VCaP (cell line): Measurements from ENCODE around the gene FAM83F.

Experiments used
- H3K27ac ChIP-seq: fragments of 450-650 bp; 2 replicates; pipeline ENCODE4 v1.5.1; 2017
- TF ChIP-seq, protein P1 (sequence below): fragments of 450-650 bp; conservative IDR thresholded peaks from 2 replicates; pipeline ENCODE4 v1.5.1; 2017; ENCODE audit warnings: mild to moderate bottlenecking, moderate library complexity

Gene FAM83F

DNA sequence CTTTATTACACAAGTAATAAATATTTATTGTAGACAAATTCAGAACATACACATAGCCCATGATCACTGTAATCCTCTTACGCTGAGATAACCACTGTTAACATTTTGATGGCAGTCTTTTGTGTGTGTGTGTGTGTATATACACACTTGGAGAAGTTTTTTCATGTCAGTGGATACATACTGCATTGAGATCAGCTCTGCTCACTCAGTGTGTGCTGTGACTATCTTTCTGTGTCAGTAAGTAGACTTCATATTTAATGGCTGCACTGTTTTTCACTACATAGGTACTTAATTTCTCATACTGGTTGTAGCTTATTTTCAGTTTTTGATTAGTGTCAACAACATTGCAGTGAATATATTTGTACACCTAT is 82.9 kb downstream of the FAM83F start:
- H3K27ac ChIP-seq, result no peak overlapping the region
- TF ChIP-seq, protein P1, sequence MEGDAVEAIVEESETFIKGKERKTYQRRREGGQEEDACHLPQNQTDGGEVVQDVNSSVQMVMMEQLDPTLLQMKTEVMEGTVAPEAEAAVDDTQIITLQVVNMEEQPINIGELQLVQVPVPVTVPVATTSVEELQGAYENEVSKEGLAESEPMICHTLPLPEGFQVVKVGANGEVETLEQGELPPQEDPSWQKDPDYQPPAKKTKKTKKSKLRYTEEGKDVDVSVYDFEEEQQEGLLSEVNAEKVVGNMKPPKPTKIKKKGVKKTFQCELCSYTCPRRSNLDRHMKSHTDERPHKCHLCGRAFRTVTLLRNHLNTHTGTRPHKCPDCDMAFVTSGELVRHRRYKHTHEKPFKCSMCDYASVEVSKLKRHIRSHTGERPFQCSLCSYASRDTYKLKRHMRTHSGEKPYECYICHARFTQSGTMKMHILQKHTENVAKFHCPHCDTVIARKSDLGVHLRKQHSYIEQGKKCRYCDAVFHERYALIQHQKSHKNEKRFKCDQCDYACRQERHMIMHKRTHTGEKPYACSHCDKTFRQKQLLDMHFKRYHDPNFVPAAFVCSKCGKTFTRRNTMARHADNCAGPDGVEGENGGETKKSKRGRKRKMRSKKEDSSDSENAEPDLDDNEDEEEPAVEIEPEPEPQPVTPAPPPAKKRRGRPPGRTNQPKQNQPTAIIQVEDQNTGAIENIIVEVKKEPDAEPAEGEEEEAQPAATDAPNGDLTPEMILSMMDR, result no peak

- H3K27ac ChIP-seq, result no peak overlapping the region
- TF ChIP-seq, protein P1, result no peak
Measured at GRCh38 chr22:40081662-40082061, 86.9 kb downstream of the FAM83F start.

DNA sequence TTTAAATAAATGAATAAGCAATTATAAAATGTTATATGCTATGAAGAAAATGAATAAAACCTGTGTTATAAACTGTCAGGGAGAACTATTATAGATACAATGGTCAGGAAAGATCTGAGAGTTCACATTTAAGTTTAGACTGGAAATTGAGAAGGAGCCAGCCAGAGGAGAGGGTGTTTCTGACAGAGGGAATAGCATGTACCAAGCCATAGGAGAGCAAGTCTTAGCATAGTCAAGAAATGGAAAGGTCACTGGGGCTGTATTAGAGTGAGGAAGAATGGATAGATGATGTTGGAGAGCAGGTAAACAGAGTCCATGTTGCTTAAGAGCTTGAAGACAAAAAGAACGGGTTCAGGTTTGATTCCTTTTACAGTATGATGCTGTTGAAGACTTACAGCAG is 87.4 kb downstream of the FAM83F start:
- no peak overlapping the region for H3K27ac ChIP-seq
- TF ChIP-seq, protein P1, result no peak

- TF ChIP-seq, protein P1, result no peak
- H3K27ac ChIP-seq, result no peak overlapping the region
Measured at GRCh38 chr22:40083794-40084193, 89.0 kb downstream of the FAM83F start.

- TF ChIP-seq, protein P1, result no peak
- H3K27ac ChIP-seq, result no peak overlapping the region
Measured at GRCh38 chr22:40084246-40084645, 89.5 kb downstream of the FAM83F start.

DNA sequence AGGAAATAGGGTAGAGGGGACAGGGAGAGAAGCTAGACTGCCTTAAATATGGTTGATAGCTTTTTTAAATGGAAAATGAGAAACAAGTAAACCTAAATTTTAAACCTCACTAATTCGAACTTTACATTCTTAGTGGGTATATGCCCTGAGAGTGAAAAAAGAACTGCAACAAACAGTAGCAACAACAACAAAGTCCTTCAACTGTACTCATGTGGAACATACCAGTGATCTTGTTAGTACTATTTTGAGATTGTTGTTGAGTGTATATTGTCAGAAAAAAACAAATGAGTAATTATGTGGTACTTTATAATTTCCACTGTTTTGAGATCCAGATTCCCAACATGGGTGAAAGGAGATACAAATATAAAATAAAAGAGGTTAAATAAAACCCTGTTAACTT is 94.1 kb downstream of the FAM83F start:
- TF ChIP-seq, protein P1, result no peak
- H3K27ac ChIP-seq, result no peak overlapping the region
